ENCODE results near the gene AURKB. TPM values are rescaled to one million over a fixed set of nuclear protein-coding genes. Genes with fewer than 3 reads are reported as not detected.
A peak's percentile ranks its signal among the peaks of the same experiment; 100 is the strongest.
"Not testable (repeated sequence)": the region's sequence is repeated elsewhere in the genome, so short reads cannot be mapped to it uniquely, and the experiment has no call there.

Gene AURKB
- total RNA-seq, 1 experiment from 2014 or later: 50.5 TPM

DNA sequence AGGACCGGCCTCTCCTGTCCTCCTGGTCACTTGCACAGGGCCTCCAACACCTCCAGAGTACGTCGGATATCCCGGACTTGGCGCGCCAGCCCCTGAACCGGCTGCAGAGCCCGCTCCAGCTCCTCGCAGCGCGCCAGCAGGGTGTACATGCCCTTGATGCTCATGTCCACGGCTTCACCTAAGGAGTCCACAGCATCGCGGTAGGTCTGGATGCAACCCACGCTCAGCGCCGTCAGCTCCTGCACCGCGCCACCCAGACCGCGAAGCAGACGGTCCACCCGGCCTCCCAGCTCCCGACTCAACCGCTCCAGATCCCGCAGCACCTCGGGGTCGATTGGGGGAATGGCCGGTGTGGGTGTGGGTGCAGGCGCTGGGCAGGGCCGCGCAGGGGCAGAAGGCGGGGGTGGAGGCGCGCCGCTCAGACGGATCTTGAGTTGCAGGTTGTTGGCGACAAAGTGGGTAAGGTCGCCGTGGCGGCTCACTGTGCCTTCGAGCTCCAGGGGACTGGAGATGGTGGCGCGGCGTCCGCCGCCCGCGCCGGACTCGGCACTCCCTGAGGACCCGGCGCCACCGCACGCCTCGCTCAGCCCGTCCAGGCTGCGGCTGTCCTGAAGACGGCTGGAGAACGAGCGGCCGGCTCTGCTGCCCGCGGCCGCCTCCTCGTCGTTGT lies 21.2 kb downstream of the AURKB start:
- no peak for DNase-seq (ENCODE audit: low spot score)

DNA sequence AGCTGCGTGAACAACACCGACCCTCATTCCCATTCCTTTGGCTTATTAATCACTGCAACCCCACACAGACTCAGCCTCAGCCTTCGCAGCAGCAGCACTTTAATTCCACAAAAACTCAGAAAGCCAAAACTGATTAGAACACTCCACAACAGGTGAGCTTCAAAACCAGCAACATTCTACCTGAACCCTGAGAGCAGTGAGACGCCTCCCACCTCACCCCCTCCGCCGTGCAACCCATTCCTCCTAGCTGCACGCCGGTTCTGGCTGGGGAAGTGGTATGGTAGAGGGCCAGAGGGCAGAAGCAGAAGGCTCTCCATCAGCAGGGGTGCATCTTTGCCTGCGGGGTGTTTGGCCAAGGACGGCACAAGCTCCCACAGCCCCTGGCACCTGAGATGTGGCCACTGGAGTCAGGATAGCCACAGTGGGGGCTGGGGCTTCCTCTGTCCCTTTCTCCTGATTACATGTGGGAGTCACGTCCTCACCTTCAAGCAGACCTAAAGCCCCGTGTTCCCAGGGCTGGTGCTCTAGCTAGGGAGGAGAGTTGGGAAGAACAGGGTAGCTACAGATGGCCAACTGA lies 22.0 kb downstream of the AURKB start:
- DNase-seq (ENCODE audit: low spot score): no peak

DNA sequence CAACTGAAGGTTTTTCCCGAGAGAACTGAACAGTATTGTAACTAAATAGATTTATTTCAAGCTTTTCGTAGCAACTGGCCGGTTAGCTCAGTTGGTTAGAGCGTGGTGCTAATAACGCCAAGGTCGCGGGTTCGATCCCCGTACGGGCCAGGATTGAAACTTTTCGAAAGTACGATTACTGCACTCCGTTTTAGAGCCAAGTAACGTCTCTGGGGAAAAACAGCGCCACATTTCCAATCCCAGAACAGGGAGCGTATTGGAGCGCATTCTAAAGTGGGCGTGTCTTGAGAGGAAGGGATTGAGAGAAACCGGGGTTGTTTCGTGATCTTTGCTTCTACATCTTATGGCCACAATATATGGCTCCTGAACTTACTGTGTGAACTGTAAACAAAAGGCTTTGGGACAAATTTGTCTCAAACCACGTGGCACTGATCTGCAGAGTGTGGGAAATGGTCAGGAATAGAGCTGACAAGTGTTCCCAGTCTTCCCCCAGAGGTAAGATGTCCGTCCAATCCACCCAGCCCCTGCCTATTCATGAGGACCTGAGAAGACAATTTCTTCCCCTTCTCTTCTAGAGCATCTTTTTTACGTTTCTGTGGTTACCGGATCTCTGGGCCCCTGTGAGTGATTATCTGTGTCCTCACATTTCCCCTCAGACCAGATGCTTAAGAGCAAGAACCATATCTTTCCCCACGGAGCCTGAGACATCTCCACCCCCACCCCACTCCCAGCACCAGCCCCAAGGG lies 22.7 kb downstream of the AURKB start:
- DNase-seq (ENCODE audit: low spot score): peak; percentile 97

DNA sequence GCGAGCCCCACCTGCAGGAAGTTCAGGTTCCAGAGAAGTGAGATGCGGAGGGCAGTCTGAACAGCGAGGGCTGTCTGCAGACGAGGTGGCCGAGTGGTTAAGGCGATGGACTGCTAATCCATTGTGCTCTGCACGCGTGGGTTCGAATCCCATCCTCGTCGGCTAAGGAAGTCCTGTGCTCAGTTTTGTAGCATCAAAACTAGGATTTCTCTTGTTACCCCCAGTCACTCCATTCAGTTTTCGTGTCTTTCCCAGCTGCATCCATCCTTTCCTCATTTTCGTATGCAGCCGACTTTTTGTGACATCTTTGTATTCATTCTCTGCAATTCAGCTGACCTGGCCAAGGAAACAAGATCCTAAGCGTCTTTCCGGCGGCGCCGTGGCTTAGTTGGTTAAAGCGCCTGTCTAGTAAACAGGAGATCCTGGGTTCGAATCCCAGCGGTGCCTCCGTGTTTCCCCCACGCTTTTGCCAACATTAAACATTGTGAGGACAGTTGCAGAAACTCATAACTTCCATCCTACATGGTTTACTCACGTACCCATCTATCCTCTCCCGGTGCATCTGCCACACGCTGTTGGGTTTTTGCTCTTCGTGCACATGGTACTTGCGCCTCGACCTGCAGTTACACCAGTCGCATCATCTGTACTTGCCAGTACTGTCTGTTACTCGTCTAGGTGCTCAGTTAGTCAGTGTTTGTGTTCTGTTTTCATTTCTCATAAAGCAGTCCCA lies 23.4 kb downstream of the AURKB start:
- DNase-seq (ENCODE audit: low spot score): peak; percentile 90

DNA sequence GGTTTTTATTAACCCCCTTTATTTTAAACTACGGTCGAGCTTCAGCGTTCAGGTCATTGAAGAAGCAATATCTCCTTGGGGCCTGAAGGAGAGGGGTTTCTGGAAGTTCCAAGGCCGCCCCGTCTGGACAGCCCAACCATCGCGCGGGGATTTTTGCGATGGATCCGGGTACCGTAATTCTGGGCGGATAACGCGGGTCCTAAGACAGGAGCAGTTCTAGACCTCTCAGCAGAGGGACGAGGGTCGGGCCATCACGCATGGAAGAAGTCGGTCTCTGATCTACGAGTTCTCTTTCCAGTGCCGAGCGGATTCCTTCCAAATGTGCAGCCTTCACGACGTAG lies 24.0 kb downstream of the AURKB start:
- no peak for DNase-seq (ENCODE audit: low spot score)

DNA sequence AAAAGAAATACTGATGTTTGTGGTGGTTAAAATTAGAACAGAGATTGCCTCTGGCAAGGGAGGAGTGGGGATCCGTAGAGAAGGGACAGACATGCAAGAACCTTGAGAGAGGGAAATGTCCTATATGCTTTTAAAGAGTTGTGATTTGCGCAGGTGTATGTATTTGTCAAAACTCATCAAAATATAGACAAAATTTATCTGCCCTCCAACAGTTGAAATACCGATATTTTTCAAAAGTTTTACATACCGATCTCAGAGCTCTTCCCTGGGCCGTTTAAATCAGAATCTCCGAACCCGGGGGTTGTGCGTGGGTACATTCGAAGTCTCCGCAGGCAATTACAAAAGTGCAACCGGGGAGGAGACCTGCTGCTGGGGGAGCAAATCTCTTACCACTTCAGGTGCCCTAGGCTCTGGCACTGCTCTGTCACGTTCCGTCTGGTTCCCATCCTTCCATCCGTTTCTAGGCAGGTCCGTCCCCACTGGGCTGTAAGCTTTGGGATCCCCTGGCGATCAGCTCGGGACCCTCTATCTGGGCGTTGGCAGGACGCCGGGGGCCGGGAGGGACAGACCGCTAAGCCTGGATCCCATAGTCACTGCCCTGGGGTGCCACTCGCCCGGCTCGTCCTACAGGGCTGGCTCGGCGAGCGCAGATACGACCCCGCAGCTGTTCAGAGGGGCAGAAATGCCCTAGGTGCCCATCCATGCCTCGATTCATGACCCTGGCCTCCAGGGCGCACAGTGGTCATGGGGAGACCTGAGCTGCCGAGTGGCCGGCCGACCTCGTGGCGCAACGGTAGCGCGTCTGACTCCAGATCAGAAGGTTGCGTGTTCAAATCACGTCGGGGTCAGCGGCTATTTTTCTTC lies 24.6 kb downstream of the AURKB start:
- DNase-seq (ENCODE audit: low spot score): peak; percentile 69

DNA sequence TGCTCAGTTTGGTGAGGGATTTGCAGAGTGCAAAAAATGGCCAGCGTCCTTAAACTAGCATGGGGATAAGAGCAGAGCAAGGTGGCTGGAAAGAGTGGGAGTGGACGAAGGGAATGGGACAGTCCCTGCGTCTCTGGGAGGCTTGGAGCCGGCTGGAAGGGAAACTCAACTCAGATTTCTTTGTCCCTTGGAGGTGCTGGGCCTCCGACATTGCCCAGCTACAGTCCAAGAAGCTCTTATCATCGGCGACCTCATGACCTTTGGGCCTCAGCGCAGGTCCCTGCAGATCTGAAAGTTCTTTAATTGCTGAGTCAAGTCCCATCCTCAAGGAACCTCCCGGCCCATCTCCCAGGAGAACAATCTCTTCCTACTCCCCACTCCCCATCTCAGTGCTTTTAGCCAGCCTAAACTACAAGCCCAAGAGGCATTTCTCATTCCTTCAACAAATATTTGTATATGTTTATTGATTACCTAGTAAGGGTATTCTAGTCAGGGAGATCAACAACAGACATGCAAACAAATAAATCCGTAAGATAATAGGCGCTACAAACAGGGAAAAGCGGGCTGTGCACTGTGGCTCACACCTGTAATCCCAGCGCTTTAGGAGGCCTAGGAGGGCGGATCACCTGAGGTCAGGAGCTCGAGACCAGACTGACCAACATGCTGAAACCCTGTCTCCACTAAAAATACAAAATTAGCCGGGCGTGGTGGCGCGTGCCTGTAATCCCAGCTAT lies 33.2 kb downstream of the AURKB start:
- no peak for DNase-seq (ENCODE audit: low spot score)

DNA sequence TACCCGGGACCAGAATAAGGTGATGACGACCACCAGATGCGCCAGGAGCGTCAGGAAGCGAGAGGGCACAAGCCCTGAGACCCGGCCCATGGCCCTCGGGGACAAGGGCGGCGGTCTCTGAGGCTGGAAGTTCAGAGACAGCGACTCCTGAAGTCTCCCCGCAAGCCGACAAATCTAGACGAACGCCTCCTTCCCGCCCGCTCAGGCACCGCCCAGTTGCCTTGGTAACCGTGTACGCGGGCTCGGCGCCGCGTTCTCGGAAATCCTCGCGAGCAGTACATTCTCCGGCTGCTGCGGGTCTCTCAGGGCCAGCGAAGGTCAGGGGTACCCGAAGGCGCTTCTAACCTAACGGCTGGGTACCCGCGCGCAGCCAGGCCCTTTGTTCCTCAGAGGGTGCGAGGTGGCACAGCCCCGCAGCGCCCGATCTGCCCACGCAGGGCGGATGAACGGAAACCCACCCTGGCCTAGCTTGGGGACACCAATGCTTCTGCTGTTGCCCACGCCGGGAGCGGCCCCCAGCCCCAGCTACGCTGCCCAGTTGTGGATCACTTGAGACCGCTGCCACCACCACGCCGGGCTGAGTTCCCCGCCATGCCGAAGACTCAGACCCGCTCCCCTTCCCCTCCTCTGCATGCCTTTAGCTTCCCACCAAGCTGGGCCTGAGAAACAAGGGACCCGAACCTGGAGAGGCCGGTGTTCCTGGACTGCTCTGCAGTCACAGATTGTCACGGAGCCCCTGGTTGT lies 34.0 kb downstream of the AURKB start, which contains the start of gene TMEM107:
TSS of gene TMEM107 (minus strand) at position 184 of the 744 bp plus-strand sequence. CDS start at position 90, 94 bp downstream.
- peak; percentile 72 for DNase-seq (ENCODE audit: low spot score)

DNA sequence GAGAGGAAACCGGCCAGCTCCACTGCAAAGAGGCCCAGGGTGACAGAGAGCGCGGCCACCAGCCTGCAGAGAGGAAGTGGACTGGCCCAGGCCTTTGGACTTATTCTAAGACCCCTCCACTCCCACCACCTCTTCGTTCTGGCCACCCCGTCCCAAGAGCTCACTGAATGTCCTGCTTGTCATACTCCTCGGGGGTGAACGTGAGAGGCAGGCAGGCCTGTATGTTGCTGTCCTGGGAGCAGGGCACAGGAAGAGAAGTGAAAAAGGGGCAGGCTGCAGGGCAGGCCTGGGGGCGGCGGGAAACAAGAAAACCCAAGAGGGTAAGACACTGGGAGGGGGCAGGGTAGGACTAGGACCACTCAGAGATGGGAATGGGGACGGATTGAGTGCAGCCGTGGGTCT lies 34.6 kb downstream of the AURKB start:
- DNase-seq (ENCODE audit: low spot score): no peak

DNA sequence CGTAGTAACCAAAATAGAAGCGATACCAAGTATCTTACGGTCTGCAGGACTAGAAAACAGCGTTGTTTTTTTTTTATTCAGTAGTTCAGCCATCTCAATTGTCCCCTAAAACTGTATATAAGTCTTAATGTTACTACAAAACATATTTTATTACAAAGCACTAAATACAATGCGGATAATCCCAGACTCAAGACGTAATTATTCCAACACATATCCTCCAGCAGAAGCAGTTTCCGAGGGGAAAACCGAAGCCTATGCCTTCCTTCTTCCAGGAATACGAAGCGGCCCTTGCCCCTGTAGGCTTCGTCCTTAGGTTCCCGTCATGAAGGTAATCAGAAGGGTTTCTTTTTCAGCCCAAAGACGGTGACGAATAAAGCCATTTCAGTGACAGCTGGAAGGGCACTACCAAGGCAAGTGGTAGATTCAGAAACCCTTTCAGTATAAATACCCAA lies 36.5 kb downstream of the AURKB start:
- no peak for DNase-seq (ENCODE audit: low spot score)

DNA sequence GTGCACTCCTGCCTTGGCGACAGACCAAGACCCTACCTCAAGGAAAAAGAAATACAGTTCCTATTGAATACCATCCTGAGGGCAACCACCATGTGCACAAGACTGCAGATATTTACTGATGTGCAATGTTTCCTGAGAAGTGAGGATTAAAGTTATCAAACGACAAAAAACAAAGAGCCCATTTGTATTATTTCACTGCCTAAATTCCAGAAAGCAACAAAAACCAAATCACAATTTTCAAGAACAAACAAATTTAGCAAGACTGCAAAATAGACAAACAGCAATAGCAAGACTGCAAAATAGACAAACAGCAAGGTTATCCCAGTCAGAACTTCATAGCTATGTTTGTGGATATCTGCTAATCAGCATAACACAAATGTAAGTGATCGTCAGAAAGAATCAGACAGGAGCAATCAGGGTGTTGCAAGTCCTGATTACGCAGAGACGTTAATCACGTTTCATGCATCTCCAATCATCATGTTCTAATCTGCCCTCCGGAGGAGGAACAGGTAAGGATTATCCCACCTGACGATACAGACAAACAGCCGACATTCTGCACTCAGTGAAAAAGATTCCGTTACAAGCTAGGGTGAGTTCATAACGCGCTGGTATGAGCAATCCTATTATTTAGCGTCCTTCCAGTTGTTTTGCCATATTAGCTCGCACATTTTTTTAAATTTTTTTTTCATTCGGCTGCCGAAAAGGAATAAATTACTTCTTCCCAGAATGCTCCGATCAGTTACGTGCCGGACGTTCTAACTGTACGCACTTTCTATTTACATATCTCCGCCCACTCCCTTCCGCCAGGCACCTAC lies 37.1 kb downstream of the AURKB start:
- DNase-seq (ENCODE audit: low spot score): peak; percentile 97

DNA sequence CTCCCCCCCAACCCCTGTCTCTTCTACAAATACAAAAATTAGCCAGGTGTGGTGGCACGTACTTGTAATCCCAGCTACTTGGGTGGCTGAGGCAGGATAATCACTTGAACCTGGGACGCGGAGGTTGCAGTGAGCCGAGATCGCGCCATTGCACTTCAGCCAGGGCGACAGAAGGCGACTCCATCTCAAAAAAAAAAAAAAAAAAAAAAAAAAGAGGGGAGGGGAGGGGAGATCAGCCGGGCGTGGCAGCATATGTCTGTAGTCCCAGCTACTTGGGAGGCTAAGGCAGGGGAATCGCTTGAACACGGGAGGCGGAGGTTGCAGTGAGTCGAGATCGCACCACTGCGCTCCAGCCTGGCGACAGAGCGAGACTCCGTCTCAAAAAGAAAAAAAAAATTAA lies 40.2 kb downstream of the AURKB start:
- DNase-seq (ENCODE audit: low spot score): not testable (repeated sequence)

DNA sequence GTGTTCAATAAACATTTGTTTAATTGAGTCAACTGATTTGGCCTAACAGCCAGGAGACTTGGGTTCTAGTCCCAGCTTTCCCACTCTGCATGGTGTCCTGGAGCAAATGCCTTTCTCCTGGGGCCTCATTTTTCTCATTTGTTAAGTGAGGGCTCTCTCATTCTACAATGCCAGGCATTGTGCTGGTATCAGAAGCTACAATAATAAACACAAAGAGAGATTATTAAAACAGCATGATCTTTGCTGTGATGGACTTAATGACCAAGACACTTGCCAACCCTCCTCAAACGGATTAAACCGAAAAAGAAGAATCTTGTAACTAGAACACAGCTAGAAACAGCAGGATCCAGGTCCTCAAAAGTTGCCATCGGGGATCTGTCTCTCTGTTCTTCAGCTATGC lies 42.8 kb downstream of the AURKB start:
- no peak for DNase-seq (ENCODE audit: low spot score)

DNA sequence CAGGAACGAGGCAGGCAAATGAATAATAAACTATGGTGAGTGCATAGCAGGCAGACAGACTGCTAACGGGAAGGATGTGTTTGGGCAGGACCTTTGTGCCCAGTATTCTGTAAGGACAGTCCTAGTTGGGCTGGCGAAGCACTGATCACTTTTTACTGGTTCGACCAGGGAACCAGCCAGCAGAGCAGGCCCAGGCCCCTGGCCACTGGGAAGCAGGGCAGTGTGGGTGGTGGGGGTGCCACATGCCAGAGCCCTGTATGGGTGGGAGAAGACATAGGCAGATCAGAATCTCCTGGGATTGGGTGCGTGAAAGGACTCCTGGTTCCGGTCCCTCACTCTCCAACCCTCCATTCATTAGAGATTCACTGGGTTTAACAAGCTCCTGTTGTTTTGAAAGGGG lies 43.6 kb downstream of the AURKB start:
- no peak for DNase-seq (ENCODE audit: low spot score)

DNA sequence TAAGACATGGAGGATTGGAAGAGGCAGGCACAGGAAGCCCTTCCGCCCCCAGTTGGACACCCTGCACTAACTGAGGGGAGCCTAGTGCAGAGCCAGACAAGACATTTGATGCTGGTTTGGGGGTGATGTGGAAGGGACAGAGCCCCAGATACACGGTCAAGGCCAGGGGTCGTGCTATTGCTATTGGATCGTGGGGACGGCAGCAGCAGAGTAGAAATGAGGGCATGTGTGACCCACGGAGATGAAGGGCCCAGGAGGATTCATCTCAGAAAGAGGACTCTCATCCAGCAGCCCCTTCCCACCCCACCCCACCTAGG lies 45.6 kb downstream of the AURKB start:
- no peak for DNase-seq (ENCODE audit: low spot score)

DNA sequence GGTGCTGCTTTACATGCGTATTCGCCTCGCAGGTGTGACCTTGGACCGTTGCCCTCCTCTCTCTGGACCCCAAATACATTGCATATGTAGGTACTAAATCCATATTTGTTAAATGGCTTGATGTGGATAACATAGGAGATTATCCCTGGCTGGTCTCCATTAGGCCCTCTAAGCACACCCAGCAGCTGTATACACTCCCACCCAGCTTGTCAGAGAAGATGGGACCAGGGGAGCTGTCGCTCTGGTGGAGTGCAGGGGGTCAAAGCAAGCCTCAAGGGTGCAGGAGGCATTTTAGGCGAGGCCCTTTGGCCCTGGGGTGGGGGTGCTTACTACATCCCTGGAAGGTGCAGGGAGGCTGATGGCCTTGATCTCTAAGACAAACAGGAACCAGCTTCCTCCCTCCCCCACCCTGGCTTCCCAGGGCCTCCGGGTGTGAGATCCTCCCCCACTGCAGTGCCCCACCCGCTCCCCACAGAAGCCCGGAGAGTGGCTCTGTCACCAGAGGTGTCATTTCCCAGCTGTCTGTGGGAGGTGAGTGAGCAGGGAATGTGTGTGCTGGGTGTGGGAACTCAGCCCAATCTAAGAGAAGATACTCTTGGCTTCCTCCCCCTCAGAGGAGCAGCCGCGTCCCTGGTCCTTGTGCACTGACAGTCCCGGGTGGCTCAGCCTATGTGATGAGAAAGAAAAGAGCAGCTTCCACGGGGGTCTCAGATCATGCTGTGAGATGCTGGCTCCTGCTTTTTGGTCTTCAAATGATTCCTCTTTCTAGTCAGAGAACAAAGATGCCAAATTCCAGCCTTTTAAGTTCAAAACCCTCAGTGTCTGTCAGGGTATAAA lies 46.2 kb downstream of the AURKB start:
- no peak for DNase-seq (ENCODE audit: low spot score)

DNA sequence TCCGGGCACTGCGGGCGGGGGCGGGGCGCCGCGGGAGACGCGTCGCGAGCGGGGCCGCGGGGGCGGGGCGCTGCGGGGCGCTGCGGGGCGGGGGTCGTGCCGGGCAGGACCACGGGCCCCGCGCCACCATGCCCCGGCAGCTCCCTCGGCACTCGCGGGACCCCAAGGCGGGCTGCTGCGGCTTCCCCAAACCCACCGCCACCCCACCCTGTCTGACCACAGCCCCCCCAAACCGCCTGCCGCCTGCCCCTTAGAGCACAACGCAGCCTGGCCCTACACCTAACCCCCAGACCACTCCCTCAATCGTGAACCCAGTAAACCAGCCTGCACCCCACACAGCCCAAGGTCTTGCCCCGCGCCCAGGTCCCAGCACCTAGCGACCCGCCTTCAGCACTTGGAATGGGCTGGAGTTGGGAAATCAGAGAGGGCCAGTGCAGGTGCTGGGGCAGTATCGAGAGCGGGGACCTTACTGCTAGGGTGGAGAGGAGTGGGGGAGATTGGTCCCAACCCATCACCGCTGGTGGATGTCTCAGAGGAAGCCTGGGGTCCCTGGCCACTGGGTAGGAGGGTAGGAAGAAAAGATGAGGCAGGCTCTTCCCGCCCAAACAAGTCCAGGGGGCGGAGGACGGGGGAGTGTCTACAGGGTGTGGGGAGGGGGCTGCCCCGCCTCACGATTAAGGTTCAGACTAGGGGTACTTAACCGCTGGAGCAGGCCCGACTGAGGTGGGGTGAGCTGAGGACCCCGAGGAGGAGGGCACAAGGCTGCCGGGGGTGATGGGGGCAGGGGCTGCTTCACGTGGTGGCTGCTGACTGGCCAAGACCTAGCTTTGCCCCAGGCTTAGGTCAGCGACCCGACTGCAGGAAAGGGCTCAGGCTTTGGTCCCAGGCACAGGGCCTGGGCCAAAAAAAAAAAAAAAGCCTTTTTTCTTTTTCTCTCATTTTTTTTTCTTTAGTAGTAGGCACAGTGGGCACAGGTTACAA lies 47.1 kb downstream of the AURKB start:
- DNase-seq (ENCODE audit: low spot score): no peak
